ENCODE measurements around the gene TSR3.
A peak's percentile ranks its signal among the peaks of the same experiment; 100 is the strongest.

TSR3 gene

DNA sequence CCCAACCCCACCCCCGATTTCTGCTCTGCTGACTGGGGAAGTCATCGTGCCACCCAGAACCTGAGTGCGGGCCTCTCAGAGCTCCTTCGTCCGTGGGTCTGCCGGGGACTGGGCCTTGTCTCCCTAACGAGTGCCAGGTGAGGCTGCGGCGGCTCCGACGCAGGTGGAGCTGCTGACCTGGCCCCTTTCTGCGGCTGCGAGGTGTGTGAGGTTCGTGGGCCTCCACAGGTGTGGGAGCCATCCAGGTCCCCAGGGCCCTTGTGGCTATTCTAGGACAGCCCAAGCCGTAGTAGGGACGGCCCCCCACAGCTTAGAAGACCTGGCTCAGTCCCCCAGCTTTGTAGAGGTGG, 39.2 kb downstream of the TSR3 start:
- DNase-seq (ENCODE audit: low spot score), result no peak
- in situ Hi-C loops (cut with MboI; ENCODE audit: low pct_unique_long_range_greater_than_20kb, low sequenced_read_pairs, unreplicated experiment), result no loop called here
- TF ChIP-seq CTCF (IDR thresholded peaks at IDR 0.05; ENCODE audit: extremely low read depth, insufficient read depth, missing control alignments), result no peak

DNA sequence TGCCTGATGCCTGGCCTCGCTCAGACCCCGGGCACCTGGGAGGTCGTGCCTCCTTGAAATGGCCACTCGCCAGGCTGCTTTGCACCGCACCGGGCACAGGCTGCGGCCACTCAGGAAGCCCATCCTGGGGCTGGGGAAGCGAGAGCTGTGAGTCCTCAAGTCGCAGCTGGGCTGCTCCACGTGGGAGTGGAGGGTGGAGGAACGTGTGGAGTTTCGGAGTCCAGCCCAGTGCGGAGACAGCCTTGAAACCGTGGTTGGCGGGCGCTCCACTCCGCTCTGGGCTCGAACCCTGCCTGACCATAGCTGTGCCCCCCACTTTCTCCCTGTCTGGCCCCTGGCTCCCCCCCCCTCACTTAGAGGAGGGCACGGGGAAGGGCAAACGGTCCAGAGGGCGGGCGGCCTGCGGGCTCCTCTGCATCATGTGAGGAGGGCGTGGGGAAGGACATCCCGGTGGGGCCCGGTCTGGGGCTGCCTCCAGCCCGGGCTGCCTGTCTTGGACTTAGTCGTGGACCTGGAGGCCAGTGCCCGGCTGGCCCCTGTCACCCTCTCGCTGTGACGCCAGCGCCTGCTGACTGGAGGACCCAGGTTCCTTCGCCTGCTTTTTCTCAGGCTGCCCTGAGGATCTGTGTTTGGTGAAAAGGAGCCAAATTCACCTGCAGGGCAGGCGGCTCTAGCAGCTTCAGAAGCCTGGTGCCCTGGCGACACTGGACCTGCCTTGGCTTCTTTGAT, 39.8 kb downstream of the TSR3 start:
- DNase-seq (ENCODE audit: low spot score), result no peak
- TF ChIP-seq CTCF (IDR thresholded peaks at IDR 0.05; ENCODE audit: extremely low read depth, insufficient read depth, missing control alignments), result no peak
- in situ Hi-C loops (cut with MboI; ENCODE audit: low pct_unique_long_range_greater_than_20kb, low sequenced_read_pairs, unreplicated experiment), result no loop called here

GRCh38 chr16:1311212-1311737, 40.4 kb downstream of the TSR3 start:
- in situ Hi-C loops (cut with MboI; ENCODE audit: low pct_unique_long_range_greater_than_20kb, low sequenced_read_pairs, unreplicated experiment), result no loop called here
- no peak for TF ChIP-seq CTCF (IDR thresholded peaks at IDR 0.05; ENCODE audit: extremely low read depth, insufficient read depth, missing control alignments)
- no peak for DNase-seq (ENCODE audit: low spot score)

GRCh38 chr16:1310832-1311200, 40.9 kb downstream of the TSR3 start:
- in situ Hi-C loops (cut with MboI; ENCODE audit: low pct_unique_long_range_greater_than_20kb, low sequenced_read_pairs, unreplicated experiment), result no loop called here
- TF ChIP-seq CTCF (IDR thresholded peaks at IDR 0.05; ENCODE audit: extremely low read depth, insufficient read depth, missing control alignments), result no peak
- no peak for DNase-seq (ENCODE audit: low spot score)

DNA sequence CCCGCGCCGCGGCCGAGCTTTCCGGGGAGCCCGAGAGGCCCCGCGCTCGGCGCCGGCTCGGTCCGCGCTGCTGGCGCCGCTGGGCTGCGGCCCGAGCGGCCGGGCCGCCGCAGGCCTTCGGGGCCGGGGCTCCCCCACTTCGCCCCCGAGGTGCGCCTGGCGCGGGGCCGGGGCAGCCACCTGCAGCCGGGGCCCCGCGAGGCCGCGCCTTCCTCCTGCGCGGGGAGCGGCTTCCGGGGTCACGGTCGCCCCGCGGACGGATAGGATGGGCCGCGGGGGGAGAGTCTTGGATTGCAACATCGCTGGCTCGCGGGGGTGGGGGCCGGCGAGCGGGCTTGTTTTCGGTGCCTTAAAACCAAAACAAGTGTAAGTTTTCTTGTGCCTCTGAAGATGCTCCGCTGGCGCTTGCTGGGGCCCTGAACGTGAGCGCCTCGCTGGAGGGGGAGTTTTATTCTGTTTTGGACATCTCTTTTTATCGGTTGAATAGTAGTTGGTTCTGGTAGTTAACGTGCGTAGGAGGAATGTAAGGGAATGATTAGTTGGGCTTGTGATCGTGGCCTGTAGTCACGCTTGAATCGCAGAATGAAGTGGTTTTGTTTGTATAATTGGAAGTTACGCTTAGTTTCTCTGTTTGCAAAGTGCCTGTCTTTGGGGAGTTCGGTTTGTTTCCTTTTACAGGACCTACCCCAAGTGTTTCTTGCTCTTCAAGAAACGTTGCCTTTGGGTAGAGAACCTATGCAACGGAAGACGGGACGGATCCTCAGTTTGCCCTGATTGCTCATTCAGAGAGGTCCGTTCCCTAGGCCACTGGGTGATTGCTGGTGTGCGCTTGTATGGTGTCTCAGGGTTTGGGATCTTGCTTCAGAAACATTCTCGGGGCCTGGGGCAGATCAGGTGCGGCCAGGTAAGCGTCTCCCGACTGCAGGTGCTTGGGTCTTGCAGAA, 41.5 kb downstream of the TSR3 start:
- in situ Hi-C loops (cut with MboI; ENCODE audit: low pct_unique_long_range_greater_than_20kb, low sequenced_read_pairs, unreplicated experiment), result no loop called here
- DNase-seq (ENCODE audit: low spot score), result no peak
- no peak for TF ChIP-seq CTCF (IDR thresholded peaks at IDR 0.05; ENCODE audit: extremely low read depth, insufficient read depth, missing control alignments)

GRCh38 chr16:1308977-1309885, 42.4 kb downstream of the TSR3 start, which contains the start of gene UBE2I:
Gene UBE2I, plus strand, starts transcription at chr16:1309636. Its CDS starts 4,395 bp downstream, at chr16:1314031.
- DNase-seq (ENCODE audit: low spot score), result peak; percentile 97
- TF ChIP-seq CTCF (IDR thresholded peaks at IDR 0.05; ENCODE audit: extremely low read depth, insufficient read depth, missing control alignments), result no peak
- in situ Hi-C loops (cut with MboI; ENCODE audit: low pct_unique_long_range_greater_than_20kb, low sequenced_read_pairs, unreplicated experiment), result no loop called here
